Measurements from ENCODE around the gene SLC9B2. TPM values are rescaled to one million over a fixed set of nuclear protein-coding genes. Genes with fewer than 3 reads are reported as not detected.

SLC9B2 gene
- total RNA-seq, 1 experiment from 2014 or later, result 7.3 TPM

DNA sequence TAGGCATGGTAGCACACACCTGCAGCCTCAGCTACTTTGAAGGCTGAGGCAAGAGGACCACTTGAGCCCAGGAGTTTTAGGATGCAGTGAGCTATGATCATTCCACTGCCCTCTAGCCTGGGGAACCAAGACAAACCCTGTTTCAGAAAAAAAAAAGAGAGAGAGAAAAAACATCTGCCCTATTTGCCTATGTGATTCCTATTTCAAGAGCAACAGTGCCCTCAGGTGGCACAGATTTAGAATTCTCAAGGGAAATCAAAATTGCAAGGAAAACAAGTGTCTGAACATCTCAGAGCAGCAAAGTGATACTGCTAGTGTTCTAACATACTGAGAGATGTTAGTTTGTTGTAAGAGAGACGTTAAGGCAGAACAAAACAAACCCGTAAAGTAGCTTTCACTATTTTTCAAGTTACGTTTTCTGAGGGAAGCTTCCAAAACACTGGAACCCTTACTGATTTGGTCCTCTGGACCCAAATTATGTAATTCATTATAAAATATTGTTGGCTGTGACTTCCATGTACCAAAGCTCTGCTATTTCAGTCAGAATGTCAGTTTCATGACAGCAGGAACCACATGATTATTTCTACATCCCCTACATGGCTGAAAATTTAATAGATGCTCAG is 15.2 kb upstream of the SLC9B2 start:
- no CpG with 5 or more reads among the region's 3 CpGs for WGBS (ENCODE audit: extremely low coverage, insufficient read length, low lambda C conversion rate)
- no peak overlapping the region for H2AFZ ChIP-seq (ENCODE audit: low read length)
- DNase-seq, result no peak
- no peak overlapping the region for H3K27ac ChIP-seq (ENCODE audit: insufficient read length, low read depth, low read length)
- no peak overlapping the region for H3K56ac ChIP-seq (ENCODE audit: insufficient read length, low read depth, low read length)
- no peak overlapping the region for H2BK15ac ChIP-seq (ENCODE audit: low read depth, low read length)
- no peak overlapping the region for H3K4ac ChIP-seq (ENCODE audit: low read depth, low read length)
- no peak overlapping the region for H2BK20ac ChIP-seq (ENCODE audit: low read depth, low read length, poor library complexity, severe bottlenecking)
- H2BK5ac ChIP-seq (ENCODE audit: insufficient read length, low read length), result no peak overlapping the region
- no peaks in the 10 kb centered on the region for H3K79me2 ChIP-seq (ENCODE audit: insufficient read depth, low read length)
- no peak overlapping the region for H4K8ac ChIP-seq (replicated peaks; ENCODE audit: insufficient read length, low read depth, low read length)
- no peak overlapping the region for H3K9ac ChIP-seq (ENCODE audit: extremely low read depth, insufficient read length, low read length)
- Mint-ChIP-seq H3K27me3 (ENCODE audit: low read depth) (no peaks in the 10 kb centered on the region), H3K4me1 (0 out of 4 replicates have a peak, but pooled peaks cover 0 to 2% of the 10 kb centered on the region in 2 experiments), H3K27ac (no peak overlapping the region), H3K9me3 (no peaks in the 10 kb centered on the region), H3K4me3 (no peak overlapping the region; a peak in 1 of 5 replicates), H3K36me3 (ENCODE audit: insufficient read depth in 1 of 3, low read depth in 3 of 3) (peaks cover 13 to 39% (median 36%) of the 10 kb centered on the region in 3 experiments; a peak in 6 of 7 replicates)
- H4K5ac ChIP-seq (ENCODE audit: insufficient read length, low read depth, low read length), result no peak overlapping the region
- H3K9me3 ChIP-seq (ENCODE audit: control insufficient read depth, low read depth, low read length), result no peaks in the 10 kb centered on the region
- no peak overlapping the region for H2BK12ac ChIP-seq (ENCODE audit: insufficient read length, low read depth, low read length)
- no peak overlapping the region for H3K18ac ChIP-seq (ENCODE audit: insufficient read length, low read depth, low read length)
- H2BK120ac ChIP-seq (ENCODE audit: low read depth, low read length, poor library complexity, severe bottlenecking), result no peak overlapping the region
- H3K79me1 ChIP-seq (ENCODE audit: insufficient read depth, low read depth, low read length, poor library complexity, severe bottlenecking), result no peaks in the 10 kb centered on the region
- H3K23me2 ChIP-seq (ENCODE audit: insufficient read length, low read depth, low read length, poor library complexity, severe bottlenecking), result no peaks in the 10 kb centered on the region
- H3K14ac ChIP-seq (ENCODE audit: insufficient read depth, low read length), result no peak overlapping the region
- TF ChIP-seq, protein P1, sequence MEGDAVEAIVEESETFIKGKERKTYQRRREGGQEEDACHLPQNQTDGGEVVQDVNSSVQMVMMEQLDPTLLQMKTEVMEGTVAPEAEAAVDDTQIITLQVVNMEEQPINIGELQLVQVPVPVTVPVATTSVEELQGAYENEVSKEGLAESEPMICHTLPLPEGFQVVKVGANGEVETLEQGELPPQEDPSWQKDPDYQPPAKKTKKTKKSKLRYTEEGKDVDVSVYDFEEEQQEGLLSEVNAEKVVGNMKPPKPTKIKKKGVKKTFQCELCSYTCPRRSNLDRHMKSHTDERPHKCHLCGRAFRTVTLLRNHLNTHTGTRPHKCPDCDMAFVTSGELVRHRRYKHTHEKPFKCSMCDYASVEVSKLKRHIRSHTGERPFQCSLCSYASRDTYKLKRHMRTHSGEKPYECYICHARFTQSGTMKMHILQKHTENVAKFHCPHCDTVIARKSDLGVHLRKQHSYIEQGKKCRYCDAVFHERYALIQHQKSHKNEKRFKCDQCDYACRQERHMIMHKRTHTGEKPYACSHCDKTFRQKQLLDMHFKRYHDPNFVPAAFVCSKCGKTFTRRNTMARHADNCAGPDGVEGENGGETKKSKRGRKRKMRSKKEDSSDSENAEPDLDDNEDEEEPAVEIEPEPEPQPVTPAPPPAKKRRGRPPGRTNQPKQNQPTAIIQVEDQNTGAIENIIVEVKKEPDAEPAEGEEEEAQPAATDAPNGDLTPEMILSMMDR (conservative IDR thresholded peaks at IDR 0.05), result peak; percentile 79
- no peaks in the 10 kb centered on the region for H3K4me1 ChIP-seq (ENCODE audit: insufficient read depth, low read length)
- H3T11ph ChIP-seq (ENCODE audit: low read length), result no peak overlapping the region
- no peak overlapping the region for H3K23ac ChIP-seq (ENCODE audit: insufficient read length, low read depth, low read length)
- no peaks in the 10 kb centered on the region for H3K27me3 ChIP-seq (ENCODE audit: insufficient read depth, low read length)
- no peak overlapping the region for H2AK5ac ChIP-seq (ENCODE audit: insufficient read length, low read length)
- no peak overlapping the region for H4K91ac ChIP-seq (ENCODE audit: insufficient read length, low read depth, low read length)
- no peaks in the 10 kb centered on the region for H4K20me1 ChIP-seq (ENCODE audit: control insufficient read depth, insufficient read depth, insufficient read length)
- no peak overlapping the region for H3K4me2 ChIP-seq (ENCODE audit: insufficient read depth, insufficient read length, low read length)
